ENCODE results near the gene PEA15. TPM values are rescaled to one million over a fixed set of nuclear protein-coding genes. Genes with fewer than 3 reads are reported as not detected.

Gene PEA15
- total RNA-seq, 1 donor from 2014 or later = 11.3 TPM

Other genes with a start within 250 kb of the PEA15 start
- gene PIGM, start 173.4 kb upstream of the PEA15 start, total RNA-seq = 3.4 TPM
- 0.28 TPM for gene KCNJ10, start 135.2 kb upstream of the PEA15 start, total RNA-seq
- not detected for gene KCNJ9, start 123.8 kb upstream of the PEA15 start, total RNA-seq
- 54.5 TPM for gene IGSF8, start 106.8 kb upstream of the PEA15 start, total RNA-seq
- gene ATP1A2, start 89.6 kb upstream of the PEA15 start, total RNA-seq = 0.45 TPM
- not detected for gene ATP1A4, start 53.8 kb upstream of the PEA15 start, total RNA-seq
- gene CASQ1, start 14.8 kb upstream of the PEA15 start, total RNA-seq = not detected
- gene DCAF8, start 57.2 kb downstream of the PEA15 start, total RNA-seq = 127 TPM
- 82.5 TPM for gene PEX19, start 79.7 kb downstream of the PEA15 start, total RNA-seq
- gene COPA, start 137.9 kb downstream of the PEA15 start, total RNA-seq = 94.8 TPM
- 32.1 TPM for gene NCSTN, start 138.0 kb downstream of the PEA15 start, total RNA-seq
- 0.10 TPM for gene NHLH1, start 161.7 kb downstream of the PEA15 start, total RNA-seq
- 0.20 TPM for gene VANGL2, start 195.2 kb downstream of the PEA15 start, total RNA-seq